ENCODE results near the gene ASB2. TPM values are rescaled to one million over a fixed set of nuclear protein-coding genes. Genes with fewer than 3 reads are reported as not detected.

Gene ASB2
- total RNA-seq, 1 donor from 2014 or later, result 2.4 TPM

DNA sequence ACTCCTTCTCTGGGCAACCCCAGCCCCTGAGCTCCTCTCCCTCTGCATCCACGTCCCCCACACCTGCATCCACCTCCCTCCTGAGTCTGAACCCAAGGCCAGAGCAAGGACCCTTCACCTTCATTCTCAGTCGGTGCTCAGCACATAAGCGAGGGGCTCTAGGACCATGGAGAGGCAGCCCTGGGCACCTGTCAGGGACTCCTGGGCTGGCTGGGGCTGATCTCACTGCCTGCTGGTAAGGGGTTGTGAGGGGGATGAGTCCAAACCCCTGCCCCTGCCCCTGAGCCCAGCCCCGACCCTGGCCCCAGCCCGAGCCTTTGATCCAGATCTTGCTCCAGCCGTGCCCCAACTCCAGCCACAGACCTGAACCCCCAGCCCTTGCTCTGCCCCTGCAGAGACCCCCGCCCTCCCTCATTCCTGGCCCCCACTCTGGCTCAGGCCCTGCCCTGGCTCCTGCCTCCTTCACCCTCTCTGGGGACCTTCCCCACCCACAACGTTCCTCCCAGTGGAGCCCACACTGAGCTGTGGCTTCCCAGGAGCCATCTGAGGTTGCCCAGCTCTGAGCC is 19.8 kb upstream of the ASB2 start:
- no peak overlapping the region for H3K4me3 ChIP-seq
- H3K9me3 ChIP-seq, result no peaks in the 10 kb centered on the region
- DNase-seq (no peak), ATAC-seq (no peak)
- no peaks in the 10 kb centered on the region for H3K4me1 ChIP-seq
- TF ChIP-seq CTCF (IDR thresholded peaks at IDR 0.05), result no peak
- peaks cover 25% of the 10 kb centered on the region for H3K27me3 ChIP-seq (ENCODE audit: low read depth)
- intact Hi-C loops (cut with DNase I), result no loop called here
- H3K36me3 ChIP-seq, result no peaks in the 10 kb centered on the region
- H3K27ac ChIP-seq, result no peak overlapping the region

- intact Hi-C loops (cut with DNase I), result no loop called here
- no peak for TF ChIP-seq CTCF (IDR thresholded peaks at IDR 0.05)
- no peak for DNase-seq
Observed at GRCh38 chr14:93994919-93995682, 18.7 kb upstream of the ASB2 start.

DNA sequence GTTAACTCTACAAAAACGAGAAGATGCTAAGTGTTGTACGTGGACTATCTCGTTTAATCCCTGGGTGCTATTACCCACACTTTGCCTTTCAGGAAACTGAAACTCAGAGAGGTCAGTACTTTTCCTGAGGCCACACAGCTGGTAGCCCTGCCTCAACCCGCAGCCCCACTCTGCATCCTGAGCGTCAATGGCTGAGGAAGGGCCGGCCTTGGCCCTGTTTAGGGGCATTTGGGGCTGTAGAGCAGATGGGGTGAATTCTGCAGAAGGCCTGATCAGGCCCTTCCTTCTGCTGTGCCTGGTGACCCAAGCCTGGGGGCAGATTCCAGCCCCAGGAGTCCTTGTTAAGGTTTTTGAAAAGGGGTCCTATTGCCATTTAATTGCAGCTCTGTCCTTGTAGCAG is 17.0 kb upstream of the ASB2 start:
- no peak overlapping the region for H3K4me3 ChIP-seq
- H3K27me3 ChIP-seq (ENCODE audit: low read depth), result peaks cover 16% of the 10 kb centered on the region
- intact Hi-C loops (cut with DNase I), result no loop called here
- no peaks in the 10 kb centered on the region for H3K4me1 ChIP-seq
- H3K9me3 ChIP-seq, result no peaks in the 10 kb centered on the region
- ATAC-seq (no peak), DNase-seq (no peak)
- no peaks in the 10 kb centered on the region for H3K36me3 ChIP-seq
- H3K27ac ChIP-seq, result no peak overlapping the region
- no peak for TF ChIP-seq CTCF (IDR thresholded peaks at IDR 0.05)

More at GRCh38 chr14:93994919-93995682, 18.7 kb upstream of the ASB2 start:
- Histone ChIP-seq H3K27ac (no peak overlapping the region), H3K36me3 (no peaks in the 10 kb centered on the region), H3K4me3 (no peak overlapping the region), H3K4me1 (no peaks in the 10 kb centered on the region), H3K9me3 (no peaks in the 10 kb centered on the region), H3K27me3 (ENCODE audit: low read depth) (peaks cover 22% of the 10 kb centered on the region)
- ATAC-seq, result no peak

DNA sequence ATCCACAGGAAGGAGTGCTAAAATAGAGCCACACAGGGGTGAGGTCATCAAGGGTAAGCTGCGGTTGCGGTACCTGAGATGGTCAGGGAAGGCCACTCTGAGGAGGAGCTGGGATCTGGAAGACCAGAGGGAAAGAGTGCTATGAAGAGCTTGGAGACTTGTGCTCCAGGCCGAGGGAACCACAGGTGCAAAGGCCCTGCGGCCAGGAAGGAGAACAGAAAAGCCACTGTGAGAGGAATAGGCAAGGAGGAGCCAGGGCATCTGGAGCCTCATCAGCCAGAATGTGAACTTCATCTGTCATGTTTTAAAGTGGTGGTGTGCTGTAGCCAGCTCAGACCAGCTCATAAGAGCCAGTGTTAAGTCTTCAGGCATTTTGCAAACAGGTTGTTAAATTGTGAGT is 15.3 kb upstream of the ASB2 start:
- DNase-seq (peak; percentile 38), ATAC-seq (no peak)
- Histone ChIP-seq H3K4me1 (no peaks in the 10 kb centered on the region), H3K9me3 (no peaks in the 10 kb centered on the region), H3K4me3 (no peak overlapping the region), H3K36me3 (no peaks in the 10 kb centered on the region), H3K27me3 (ENCODE audit: low read depth) (peaks cover 10% of the 10 kb centered on the region), H3K27ac (no peak overlapping the region)
- intact Hi-C loops (cut with DNase I), result no loop called here
- no peak for TF ChIP-seq CTCF (IDR thresholded peaks at IDR 0.05)

DNA sequence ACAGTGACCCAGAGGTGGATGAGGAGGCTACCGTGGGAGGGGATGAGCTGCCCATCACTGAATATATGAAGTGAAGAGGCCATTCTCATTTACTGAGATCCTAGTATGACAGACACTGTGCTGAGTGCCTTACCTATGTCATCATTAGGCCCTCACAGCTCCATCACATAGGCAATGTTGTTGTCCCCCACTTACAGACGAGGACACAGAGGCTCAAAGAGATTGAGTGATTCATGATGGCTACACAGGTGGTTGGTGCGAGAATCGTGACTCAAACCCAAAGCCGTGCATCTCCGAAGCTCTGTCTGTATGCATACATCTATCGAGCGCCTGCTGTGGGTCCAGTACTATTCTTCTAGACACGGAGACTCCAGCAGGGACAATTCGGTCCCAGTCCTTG is 14.8 kb upstream of the ASB2 start:
- Histone ChIP-seq H3K36me3 (no peaks in the 10 kb centered on the region), H3K27me3 (ENCODE audit: low read depth) (peaks cover 8% of the 10 kb centered on the region), H3K4me1 (no peaks in the 10 kb centered on the region), H3K27ac (no peak overlapping the region), H3K9me3 (no peaks in the 10 kb centered on the region), H3K4me3 (no peak overlapping the region)
- no peak for ATAC-seq
- no peak for DNase-seq
- intact Hi-C loops (cut with DNase I), result no loop called here
- no peak for TF ChIP-seq CTCF (IDR thresholded peaks at IDR 0.05)

All from lower lobe of right lung (tissue), 2 donors.